HepG2 (cell line): ENCODE measurements around the gene B4GALT7. TPM values are rescaled to one million over a fixed set of nuclear protein-coding genes. Genes with fewer than 3 reads are reported as not detected.

Source experiments
- ATAC-seq: fragments of 200-7000 bp; cut with Tn5 transposase; 3 replicates; pipeline ENCODE4 v1.9.1; 2020; ENCODE audit warnings: mild to moderate bottlenecking, moderate library complexity
- BruUV-seq: library from RNA; stranded (reverse); fragments of 400-500 nt; replicated peaks from 2 replicates; lab custom pipeline; 2021; lab: Mats Ljungman, UMichigan
- CTCF ChIA-PET: fragments of 300-600 bp; formaldehyde crosslinking; extraction: SDS; loops from one replicate; lab custom pipeline; 2021; ENCODE audit warnings: low total read pairs, inconsistent platforms, low intra/inter-chr PET ratio; lab: Yijun Ruan, JAX
- POLR2A ChIA-PET: fragments of 350-600 bp; sonication (Branson Sonifier 250); formaldehyde crosslinking; loops from one replicate; lab custom pipeline; 2020; ENCODE audit warnings: antibody characterized with exemption, inconsistent platforms; lab: Yijun Ruan, JAX
- DNase-seq: peaks from one replicate; pipeline ENCODE4 v3.0.0-alpha.2; 2015; ENCODE audit warnings: low spot score
- FAIRE-seq: peaks from 3 replicates; lab custom pipeline; 2011; peaks lifted over from hg19 to GRCh38; lab: Jason Lieb, UNC
- H2AFZ ChIP-seq: one replicate; pipeline ENCODE4 v1.6.1; 2011; ENCODE audit warnings: low read length, inconsistent platforms
- H3K27ac ChIP-seq: fragments of 300-600 bp; 3 replicates; pipeline ENCODE4 v1.8.0; 2011; ENCODE audit warnings: mixed run types, mild to moderate bottlenecking, mixed read lengths, low read length, inconsistent platforms; ENCODE audit not compliant: insufficient read depth; ENCODE audit errors: extremely low read length
- H3K27me3 ChIP-seq, 2 experiments: fragments of 200-600 bp in 1 of 2; 2 replicates in 1 of 2; 3 replicates in 1 of 2; pipeline versions ENCODE4 v1.6.0 to v1.8.0; 2011; ENCODE audit warnings: low read length in 2 of 2, mild to moderate bottlenecking in 2 of 2, moderate library complexity in 2 of 2, inconsistent platforms in 1 of 2; ENCODE audit not compliant: insufficient read depth in 2 of 2, control insufficient read depth in 1 of 2
- H3K36me3 ChIP-seq, 2 experiments: fragments of 200-600 bp in 1 of 2; replicated peaks in 1 of 2; 2 replicates in 1 of 2; 3 replicates in 1 of 2; pipeline versions ENCODE4 v1.5.1 to v1.8.0; 2011; ENCODE audit warnings: low read length in 2 of 2, inconsistent platforms in 1 of 2; ENCODE audit not compliant: insufficient read depth in 2 of 2, control insufficient read depth in 1 of 2
- H3K4me1 ChIP-seq: 2 replicates; pipeline ENCODE4 v1.5.1; 2012; ENCODE audit warnings: low read length, inconsistent platforms; ENCODE audit not compliant: insufficient read depth
- H3K4me2 ChIP-seq: 2 replicates; pipeline ENCODE4 v1.6.0; 2011; ENCODE audit warnings: low read depth, low read length, inconsistent platforms
- H3K4me3 ChIP-seq, 3 experiments: fragments of 200-600 bp in 1 of 3; sonication (generic), shearing (Covaris generic) in 1 of 3; replicated peaks in 1 of 3; 2 replicates each; pipeline ENCODE4 v1.5.1; 2011 to 2016; ENCODE audit warnings: low read length in 3 of 3, inconsistent platforms in 2 of 3, low read depth in 2 of 3, mild to moderate bottlenecking in 2 of 3, control low read depth in 1 of 3, mixed read lengths in 1 of 3; ENCODE audit not compliant: insufficient read depth in 1 of 3
- H3K79me2 ChIP-seq: one replicate; pipeline ENCODE4 v1.6.1; 2011; ENCODE audit warnings: low read length, inconsistent platforms; ENCODE audit not compliant: insufficient read depth
- H3K9ac ChIP-seq: 2 replicates; pipeline ENCODE4 v1.6.0; 2011; ENCODE audit warnings: mild to moderate bottlenecking, low read depth, low read length, inconsistent platforms; ENCODE audit not compliant: insufficient read depth
- H3K9me3 ChIP-seq: 2 replicates; pipeline ENCODE4 v1.5.1; 2012; ENCODE audit warnings: mild to moderate bottlenecking, low read length
- H4K20me1 ChIP-seq: 2 replicates; pipeline ENCODE4 v1.6.0; 2011; ENCODE audit warnings: inconsistent platforms, mild to moderate bottlenecking, low read length, moderate library complexity; ENCODE audit not compliant: insufficient read depth
- AGO1 ChIP-seq: fragments of 200-400 bp; formaldehyde crosslinking; IDR thresholded peaks from 2 replicates; pipeline ENCODE4 v1.6.1; 2017; ENCODE audit warnings: mild to moderate bottlenecking, low read depth, low read length, moderate library complexity; ENCODE audit not compliant: poor library complexity, severe bottlenecking
- ELF4 ChIP-seq: sonication (generic); formaldehyde crosslinking; IDR thresholded peaks from 2 replicates; pipeline ENCODE4 v1.5.0; 2020; ENCODE audit warnings: missing genetic modification reagents, mild to moderate bottlenecking, moderate library complexity, borderline replicate concordance
- ETV6 ChIP-seq: sonication (generic); formaldehyde crosslinking; conservative IDR thresholded peaks from 2 replicates; pipeline ENCODE4 v1.4.0; 2020; ENCODE audit warnings: missing genetic modification reagents
- KDM4B ChIP-seq: sonication (generic); formaldehyde crosslinking; IDR thresholded peaks from 2 replicates; pipeline ENCODE4 v1.4.0; 2020; ENCODE audit warnings: missing genetic modification reagents
- KDM5A ChIP-seq: fragments of 200-600 bp; sonication (generic); IDR thresholded peaks from 2 replicates; pipeline ENCODE4 v1.7.0; 2018; ENCODE audit warnings: antibody characterized with exemption, mild to moderate bottlenecking, low read length, borderline replicate concordance
- POLR2A ChIP-seq, 2 experiments: IDR thresholded peaks; 2 replicates each; pipeline ENCODE4 v1.6.1; 2011; ENCODE audit warnings: low read depth in 2 of 2, low read length in 2 of 2, mild to moderate bottlenecking in 1 of 2, moderate library complexity in 1 of 2; ENCODE audit not compliant: insufficient read depth in 1 of 2
- SATB2 ChIP-seq: sonication (generic); formaldehyde crosslinking; IDR thresholded peaks from 2 replicates; pipeline ENCODE4 v1.5.0; 2020; ENCODE audit warnings: missing genetic modification reagents
- SSRP1 ChIP-seq: IDR thresholded peaks from 2 replicates; pipeline ENCODE4 v1.6.1; 2016; ENCODE audit warnings: control low read depth
- XBP1 ChIP-seq: sonication (generic); formaldehyde crosslinking; IDR thresholded peaks from 2 replicates; pipeline ENCODE4 v1.5.0; 2020; ENCODE audit warnings: missing genetic modification reagents
- ZBTB20 ChIP-seq: sonication (generic); formaldehyde crosslinking; IDR thresholded peaks from 2 replicates; pipeline ENCODE4 v1.8.1; 2023; ENCODE audit warnings: missing genetic modification reagents, low read depth, mild to moderate bottlenecking, borderline replicate concordance
- ZFP37 ChIP-seq: sonication (generic); formaldehyde crosslinking; IDR thresholded peaks from 2 replicates; pipeline ENCODE4 v1.4.0; 2020; ENCODE audit warnings: missing genetic modification reagents, borderline replicate concordance
- ZNF333 ChIP-seq: sonication (generic); formaldehyde crosslinking; IDR thresholded peaks from 2 replicates; pipeline ENCODE4 v1.4.0; 2020; ENCODE audit warnings: mild to moderate bottlenecking, missing genetic modification reagents, borderline replicate concordance
- ZNF672 ChIP-seq: sonication (generic); formaldehyde crosslinking; IDR thresholded peaks from 2 replicates; pipeline ENCODE4 v1.8.1; 2022; ENCODE audit warnings: missing genetic modification reagents
- WGBS: methylation state at CpG from one replicate; pipeline ENCODE4 v1.1.6; 2017; ENCODE audit warnings: low lambda C conversion rate; 5-methylcytosine and 5-hydroxymethylcytosine counted together
- in situ Hi-C: cut with HindIII; loops from 2 replicates; pipeline ENCODE4 v1.10.0; 2017; ENCODE audit warnings: low pct_unique_long_range_greater_than_20kb; ENCODE audit not compliant: extremely low pct_ligation_motif_present
- intact Hi-C: fragments of 100-400 bp; cut with micrococcal nuclease; formaldehyde crosslinking; loops from one replicate; pipeline ENCODE4 v1.10.0; 2022; ENCODE audit not compliant: unreplicated experiment
- polyA plus RNA-seq, 8 experiments: library from polyadenylated mRNA; depleted of rRNA in 3 of 8; stranded (reverse) in 7 of 8; unstranded in 1 of 8; fragments of >200 nt; fragmentation: Illumina TruSeq in 4 of 8; extraction: Trizol in 4 of 8; gene quantifications; 2 replicates each; pipeline versions ENCODE4 v1.2.1 to v1.2.3, GENCODE V29; 2011 to 2016; ENCODE audit warnings: low read depth in 4 of 8, missing spikeins in 1 of 8, mixed read lengths in 1 of 8; ENCODE audit not compliant: insufficient read depth in 1 of 8
- total RNA-seq, 5 experiments: library from RNA; depleted of rRNA; stranded (reverse); fragments of >200 nt; fragmentation: Illumina TruSeq; extraction: Trizol; gene quantifications; 2 replicates each; pipeline ENCODE4 v1.2.3, GENCODE V29; 2016; ENCODE audit warnings: low read depth in 1 of 5
- TF ChIP-seq, protein P1 (sequence below): sonication (generic); formaldehyde crosslinking; IDR thresholded peaks from 2 replicates; pipeline ENCODE4 v1.8.0; 2022; ENCODE audit warnings: mild to moderate bottlenecking, missing genetic modification reagents, moderate library complexity
- TF ChIP-seq, protein P2 (sequence below), 2 experiments: fragments of 450-650 bp in 1 of 2; sonication (generic) in 1 of 2; formaldehyde crosslinking; IDR thresholded peaks; 2 replicates each; pipeline versions ENCODE4 v1.5.0 to v1.8.0; 2020 to 2022; ENCODE audit warnings: mild to moderate bottlenecking in 1 of 2, missing genetic modification reagents in 1 of 2

The B4GALT7 gene
- total and polyA plus RNA-seq, 2 of the 13 experiments (the other 11 are each of a cell fraction or from before 2014, with no cell fraction given): 16.4 to 20.5 TPM

DNA sequence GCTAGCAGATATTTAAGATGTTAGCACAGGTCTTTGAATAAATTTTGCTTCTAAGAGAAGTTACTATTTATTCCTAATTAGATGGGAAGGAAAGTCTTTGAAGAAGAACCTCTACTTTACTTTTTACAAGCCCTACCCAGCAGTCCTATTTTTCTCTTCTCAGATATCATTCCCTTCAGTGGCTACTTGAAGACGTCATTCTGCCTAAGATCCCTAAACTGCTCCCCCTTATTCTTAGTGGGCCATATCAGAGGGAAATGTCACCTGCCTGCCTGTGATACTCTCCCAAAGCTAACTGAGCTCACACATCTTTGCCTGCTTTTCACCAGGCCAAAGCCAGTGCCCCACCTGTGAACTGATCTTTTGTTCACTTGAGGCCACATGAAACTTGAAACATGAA, 24.4 kb upstream of the B4GALT7 start:
- H3K4me2 ChIP-seq: no peak overlapping the region
- no peaks in the 10 kb centered on the region; a peak in 1 of 5 replicates for H3K27me3 ChIP-seq
- no peaks in the 10 kb centered on the region for H3K36me3 ChIP-seq
- no peak for FAIRE-seq
- TF ChIP-seq ZNF333 (CRISPR knock-in tag) (no peak), KDM5A (no peak), AGO1 (no peak), ZBTB20 (CRISPR knock-in tag) (no peak), ETV6 (CRISPR knock-in tag) (no peak), ZFP37 (CRISPR knock-in tag) (no peak), POLR2A (IDR thresholded peaks at IDR 0.05; ENCODE audit: insufficient read depth in 1 of 2, low read depth in 2 of 2, low read length in 2 of 2) (no peak), ELF4 (CRISPR knock-in tag) (no peak), KDM4B (CRISPR knock-in tag) (no peak), ZNF672 (no peak), SATB2 (CRISPR knock-in tag) (no peak), XBP1 (CRISPR knock-in tag) (no peak), SSRP1 (CRISPR knock-in tag) (no peak)
- TF ChIP-seq, protein P1, sequence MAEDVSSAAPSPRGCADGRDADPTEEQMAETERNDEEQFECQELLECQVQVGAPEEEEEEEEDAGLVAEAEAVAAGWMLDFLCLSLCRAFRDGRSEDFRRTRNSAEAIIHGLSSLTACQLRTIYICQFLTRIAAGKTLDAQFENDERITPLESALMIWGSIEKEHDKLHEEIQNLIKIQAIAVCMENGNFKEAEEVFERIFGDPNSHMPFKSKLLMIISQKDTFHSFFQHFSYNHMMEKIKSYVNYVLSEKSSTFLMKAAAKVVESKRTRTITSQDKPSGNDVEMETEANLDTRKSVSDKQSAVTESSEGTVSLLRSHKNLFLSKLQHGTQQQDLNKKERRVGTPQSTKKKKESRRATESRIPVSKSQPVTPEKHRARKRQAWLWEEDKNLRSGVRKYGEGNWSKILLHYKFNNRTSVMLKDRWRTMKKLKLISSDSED (CRISPR knock-in tag): no peak
- TF ChIP-seq, protein P2, sequence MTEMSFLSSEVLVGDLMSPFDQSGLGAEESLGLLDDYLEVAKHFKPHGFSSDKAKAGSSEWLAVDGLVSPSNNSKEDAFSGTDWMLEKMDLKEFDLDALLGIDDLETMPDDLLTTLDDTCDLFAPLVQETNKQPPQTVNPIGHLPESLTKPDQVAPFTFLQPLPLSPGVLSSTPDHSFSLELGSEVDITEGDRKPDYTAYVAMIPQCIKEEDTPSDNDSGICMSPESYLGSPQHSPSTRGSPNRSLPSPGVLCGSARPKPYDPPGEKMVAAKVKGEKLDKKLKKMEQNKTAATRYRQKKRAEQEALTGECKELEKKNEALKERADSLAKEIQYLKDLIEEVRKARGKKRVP (CRISPR knock-in tag; IDR thresholded peaks at IDR 0.05): no peak
- TF ChIP-seq, all 625 proteins: peak for 0
- H4K20me1 ChIP-seq: no peaks in the 10 kb centered on the region
- H2AFZ ChIP-seq: no peak overlapping the region
- H3K9ac ChIP-seq: no peak overlapping the region
- in situ Hi-C loops (no loop called here), intact Hi-C loops (no loop called here)
- WGBS: 5% methylated on average over 1 of the region's 1 CpG
- H3K9me3 ChIP-seq: no peaks in the 10 kb centered on the region
- CTCF ChIA-PET: no interaction called here
- H3K79me2 ChIP-seq: no peaks in the 10 kb centered on the region
- no peak overlapping the region for H3K4me3 ChIP-seq
- BruUV-seq: no TSS peak
- no peak overlapping the region for H3K27ac ChIP-seq
- no peak for DNase-seq
- H3K4me1 ChIP-seq: no peaks in the 10 kb centered on the region
- POLR2A ChIA-PET: no interaction called here
- ATAC-seq: no peak
